Measurements from ENCODE around the gene DSEL.

The DSEL gene

DNA sequence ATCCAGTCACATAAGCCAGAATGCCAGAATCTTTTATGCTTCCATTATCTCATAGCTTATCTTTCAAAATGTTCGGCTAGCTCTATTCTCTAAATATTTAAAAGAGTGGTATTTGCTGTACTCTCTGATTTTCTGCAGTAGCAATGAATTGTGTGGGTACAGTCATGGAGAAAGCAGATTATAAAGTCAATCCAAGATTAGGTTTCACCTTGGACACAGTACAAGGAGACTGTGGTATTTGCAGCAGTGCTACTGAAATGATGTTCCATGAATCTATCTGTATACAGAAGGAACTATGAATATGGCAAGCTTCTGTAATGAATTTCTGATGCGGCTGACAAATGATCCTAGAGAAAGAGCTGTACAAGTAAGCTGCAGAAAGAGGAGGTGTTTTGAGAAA, 15.4 kb upstream of the DSEL start:
- in situ Hi-C loops (cut with MboI; ENCODE audit: low pct_unique_long_range_greater_than_20kb, low sequenced_read_pairs, unreplicated experiment), result no loop called here
- no peak for DNase-seq (ENCODE audit: low spot score)
- TF ChIP-seq, protein P1, sequence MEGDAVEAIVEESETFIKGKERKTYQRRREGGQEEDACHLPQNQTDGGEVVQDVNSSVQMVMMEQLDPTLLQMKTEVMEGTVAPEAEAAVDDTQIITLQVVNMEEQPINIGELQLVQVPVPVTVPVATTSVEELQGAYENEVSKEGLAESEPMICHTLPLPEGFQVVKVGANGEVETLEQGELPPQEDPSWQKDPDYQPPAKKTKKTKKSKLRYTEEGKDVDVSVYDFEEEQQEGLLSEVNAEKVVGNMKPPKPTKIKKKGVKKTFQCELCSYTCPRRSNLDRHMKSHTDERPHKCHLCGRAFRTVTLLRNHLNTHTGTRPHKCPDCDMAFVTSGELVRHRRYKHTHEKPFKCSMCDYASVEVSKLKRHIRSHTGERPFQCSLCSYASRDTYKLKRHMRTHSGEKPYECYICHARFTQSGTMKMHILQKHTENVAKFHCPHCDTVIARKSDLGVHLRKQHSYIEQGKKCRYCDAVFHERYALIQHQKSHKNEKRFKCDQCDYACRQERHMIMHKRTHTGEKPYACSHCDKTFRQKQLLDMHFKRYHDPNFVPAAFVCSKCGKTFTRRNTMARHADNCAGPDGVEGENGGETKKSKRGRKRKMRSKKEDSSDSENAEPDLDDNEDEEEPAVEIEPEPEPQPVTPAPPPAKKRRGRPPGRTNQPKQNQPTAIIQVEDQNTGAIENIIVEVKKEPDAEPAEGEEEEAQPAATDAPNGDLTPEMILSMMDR (IDR thresholded peaks at IDR 0.05; ENCODE audit: extremely low read depth, insufficient read depth, missing control alignments), result no peak

DNA sequence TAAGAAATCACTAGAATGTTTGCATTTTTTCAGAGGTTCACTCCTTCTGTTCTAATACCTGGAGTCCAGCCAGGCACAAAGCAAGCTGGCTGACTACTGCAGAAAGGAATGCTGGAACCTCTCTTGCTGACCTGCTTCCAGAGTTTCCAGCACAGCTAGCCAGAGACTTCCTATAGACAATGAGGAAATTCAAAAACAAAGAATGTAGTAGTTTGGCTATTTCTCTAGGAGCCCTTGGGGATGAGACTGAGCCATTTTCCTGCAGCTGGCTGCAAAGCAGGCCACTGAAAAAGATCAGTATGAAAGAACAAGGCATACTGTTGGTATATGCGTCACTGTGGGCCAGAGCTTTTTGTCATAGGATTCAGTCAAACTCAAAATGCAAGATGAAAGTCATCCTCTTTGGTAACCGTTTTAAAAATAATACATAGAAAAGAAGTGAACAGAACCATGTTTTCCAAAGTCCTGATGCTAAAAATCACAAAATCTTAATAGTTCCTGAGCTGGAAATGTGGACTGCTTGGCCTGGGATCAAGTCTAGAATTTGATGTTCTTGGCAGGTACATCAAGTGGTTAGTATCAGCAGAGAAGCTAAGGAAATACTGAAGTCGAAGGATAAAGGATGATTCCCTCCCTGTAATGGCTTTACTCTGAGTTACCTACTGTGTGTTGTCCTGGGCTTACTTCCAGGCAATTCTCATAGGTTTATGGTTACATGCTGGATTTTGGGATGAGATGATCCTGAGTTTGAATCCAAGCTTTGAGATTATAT, 9.0 kb upstream of the DSEL start:
- TF ChIP-seq, protein P1 (IDR thresholded peaks at IDR 0.05; ENCODE audit: extremely low read depth, insufficient read depth, missing control alignments), result no peak
- in situ Hi-C loops (cut with MboI; ENCODE audit: low pct_unique_long_range_greater_than_20kb, low sequenced_read_pairs, unreplicated experiment), result no loop called here
- DNase-seq (ENCODE audit: low spot score), result no peak

DNA sequence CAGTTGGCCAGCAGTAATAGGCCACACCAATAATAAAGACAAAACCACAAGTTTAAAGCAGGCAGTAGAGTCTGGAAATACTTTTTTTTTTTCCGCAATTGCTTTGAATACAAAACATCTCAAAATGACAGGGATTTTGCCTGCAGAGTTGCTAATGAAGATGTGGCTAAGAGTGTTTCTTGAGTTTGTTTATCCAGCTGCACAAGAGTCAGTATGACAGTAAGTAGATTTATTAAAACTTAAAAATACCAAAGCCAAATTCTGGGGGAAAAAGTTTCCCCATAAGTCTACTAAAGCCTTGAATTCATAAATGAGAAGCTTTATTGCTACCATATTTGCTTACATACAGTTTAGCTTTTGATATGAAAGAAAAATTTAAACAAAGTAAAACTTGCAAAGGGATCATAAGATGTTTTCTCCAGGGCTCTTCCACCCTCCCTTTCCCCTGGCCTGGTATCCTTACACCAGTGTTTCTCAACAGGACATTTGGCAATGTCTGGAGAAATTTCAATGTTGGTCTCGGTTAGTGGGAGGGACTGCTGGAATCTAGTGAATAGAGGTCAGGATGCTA, 3.9 kb upstream of the DSEL start:
- in situ Hi-C loops (cut with MboI; ENCODE audit: low pct_unique_long_range_greater_than_20kb, low sequenced_read_pairs, unreplicated experiment), result no loop called here
- TF ChIP-seq, protein P1 (IDR thresholded peaks at IDR 0.05; ENCODE audit: extremely low read depth, insufficient read depth, missing control alignments), result no peak
- no peak for DNase-seq (ENCODE audit: low spot score)

DNA sequence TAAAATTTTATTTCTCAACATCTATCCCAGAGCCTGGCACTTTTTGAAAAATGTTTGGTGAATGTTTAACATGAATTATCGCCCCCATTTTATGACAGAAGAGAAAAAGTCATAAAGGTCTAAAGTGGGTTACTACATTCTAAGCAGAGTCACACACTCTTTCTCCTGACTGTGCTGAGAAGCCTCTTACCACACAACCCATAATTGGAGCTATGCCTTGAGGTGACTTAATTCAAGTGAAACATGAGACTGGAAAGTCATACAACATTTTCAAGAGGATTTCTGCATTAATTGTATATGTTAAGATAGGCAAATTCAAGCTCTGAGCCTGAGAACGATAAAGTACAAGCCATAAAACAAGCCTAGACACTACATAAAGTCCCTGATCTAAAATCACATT, 3.1 kb upstream of the DSEL start:
- in situ Hi-C loops (cut with MboI; ENCODE audit: low pct_unique_long_range_greater_than_20kb, low sequenced_read_pairs, unreplicated experiment), result no loop called here
- DNase-seq (ENCODE audit: low spot score), result no peak
- TF ChIP-seq, protein P1 (IDR thresholded peaks at IDR 0.05; ENCODE audit: extremely low read depth, insufficient read depth, missing control alignments), result no peak

DNA sequence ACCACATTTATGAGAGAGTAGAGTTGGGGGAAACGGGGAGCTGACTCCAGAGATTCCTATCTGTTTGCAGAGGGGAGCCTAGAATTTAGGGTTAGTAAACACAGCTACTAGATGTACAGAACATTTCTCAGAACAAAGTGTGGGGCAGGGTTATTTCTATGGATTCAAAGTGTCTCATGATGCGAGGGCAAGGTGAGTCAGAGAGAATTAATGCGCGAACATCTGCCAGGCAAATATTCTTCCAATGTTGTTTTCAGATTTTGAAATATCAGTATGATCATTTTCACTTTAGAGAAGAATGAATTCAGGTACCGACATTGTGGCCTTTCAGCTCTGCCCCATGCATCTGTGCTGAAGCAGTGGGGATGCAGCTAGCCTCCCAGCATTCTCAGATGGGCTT, 2.0 kb upstream of the DSEL start:
- no peak for DNase-seq (ENCODE audit: low spot score)
- TF ChIP-seq, protein P1 (IDR thresholded peaks at IDR 0.05; ENCODE audit: extremely low read depth, insufficient read depth, missing control alignments), result no peak
- in situ Hi-C loops (cut with MboI; ENCODE audit: low pct_unique_long_range_greater_than_20kb, low sequenced_read_pairs, unreplicated experiment), result no loop called here

DNA sequence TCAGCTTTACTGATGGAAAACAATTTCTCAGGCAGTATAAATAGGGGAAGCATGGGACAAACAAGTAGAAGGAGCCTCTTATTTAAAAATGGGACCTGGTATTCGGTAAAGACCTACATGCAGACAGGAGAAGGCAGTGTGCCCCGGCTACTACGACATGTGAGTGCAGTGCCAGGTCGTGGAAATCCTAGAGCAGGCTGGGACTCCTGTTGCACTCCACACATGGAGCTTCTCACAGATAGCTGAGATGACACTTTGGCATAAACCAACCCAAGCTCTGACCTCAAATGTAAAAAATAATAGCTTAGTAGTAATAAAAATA, 885 bp upstream of the DSEL start:
- DNase-seq (ENCODE audit: low spot score), result no peak
- in situ Hi-C loops (cut with MboI; ENCODE audit: low pct_unique_long_range_greater_than_20kb, low sequenced_read_pairs, unreplicated experiment), result no loop called here
- TF ChIP-seq, protein P1 (IDR thresholded peaks at IDR 0.05; ENCODE audit: extremely low read depth, insufficient read depth, missing control alignments), result no peak
